PFSK-1 (cell line): Measurements from ENCODE around the gene SIGLEC9.

Source experiments
- FOXP2 ChIP-seq: optimal IDR thresholded peaks from 2 replicates; pipeline ENCODE3; 2011; ENCODE audit warnings: borderline replicate concordance, control low read depth, inconsistent platforms; ENCODE audit not compliant: insufficient read depth; ENCODE audit errors: extremely low read length, extremely low read depth
- POLR2AphosphoS5 ChIP-seq: IDR thresholded peaks from 2 replicates; pipeline ENCODE4 v1.6.1; 2012; ENCODE audit warnings: low read depth, mild to moderate bottlenecking, control low read depth, low read length, moderate library complexity
- REST ChIP-seq, 2 experiments: IDR thresholded peaks; 2 replicates each; pipeline versions ENCODE4 v1.6.1 to v1.8.0; 2011 to 2012; ENCODE audit warnings: low read depth in 2 of 2, low read length in 2 of 2, control low read depth in 1 of 2, inconsistent platforms in 1 of 2, mild to moderate bottlenecking in 1 of 2, moderate library complexity in 1 of 2; ENCODE audit not compliant: insufficient read depth in 1 of 2
- SIN3A ChIP-seq: IDR thresholded peaks from 2 replicates; pipeline ENCODE4 v1.6.1; 2012; ENCODE audit warnings: mild to moderate bottlenecking, low read length, moderate library complexity, borderline replicate concordance; ENCODE audit not compliant: insufficient read depth
- TAF1 ChIP-seq: IDR thresholded peaks from 2 replicates; pipeline ENCODE4 v1.6.1; 2012; ENCODE audit warnings: low read length, control low read depth, borderline replicate concordance; ENCODE audit not compliant: insufficient read depth

Gene SIGLEC9

GRCh38 chr19:51122112-51122981, 2.4 kb upstream of the SIGLEC9 start:
- no peak for TF ChIP-seq POLR2AphosphoS5
- TF ChIP-seq REST (IDR thresholded peaks at IDR 0.05; ENCODE audit: insufficient read depth in 1 of 2, low read depth in 2 of 2, low read length in 2 of 2): no peak
- TF ChIP-seq FOXP2: no peak
- no peak for TF ChIP-seq SIN3A
- no peak for TF ChIP-seq TAF1

GRCh38 chr19:51123381-51123800, 1.3 kb upstream of the SIGLEC9 start:
- TF ChIP-seq TAF1: no peak
- no peak for TF ChIP-seq POLR2AphosphoS5
- no peak for TF ChIP-seq SIN3A
- TF ChIP-seq FOXP2: no peak
- TF ChIP-seq REST (IDR thresholded peaks at IDR 0.05; ENCODE audit: insufficient read depth in 1 of 2, low read depth in 2 of 2, low read length in 2 of 2): no peak

GRCh38 chr19:51123802-51124201, 904 bp upstream of the SIGLEC9 start:
- TF ChIP-seq SIN3A (no peak), REST (IDR thresholded peaks at IDR 0.05; ENCODE audit: insufficient read depth in 1 of 2, low read depth in 2 of 2, low read length in 2 of 2) (no peak), TAF1 (no peak), FOXP2 (no peak), POLR2AphosphoS5 (no peak)

GRCh38 chr19:51124216-51124615, 490 bp upstream of the SIGLEC9 start:
- TF ChIP-seq REST (IDR thresholded peaks at IDR 0.05; ENCODE audit: insufficient read depth in 1 of 2, low read depth in 2 of 2, low read length in 2 of 2): no peak
- TF ChIP-seq TAF1: no peak
- TF ChIP-seq POLR2AphosphoS5: no peak
- TF ChIP-seq FOXP2: no peak
- no peak for TF ChIP-seq SIN3A
